ENCODE results near the gene NMT1.

NMT1 gene

GRCh38 chr17:45086391-45086790 lies 25.3 kb downstream of the NMT1 start:
- no peak for DNase-seq

- no peak for DNase-seq
Observed at GRCh38 chr17:45086865-45087503, 25.9 kb downstream of the NMT1 start.

GRCh38 chr17:45087504-45087975 lies 26.4 kb downstream of the NMT1 start:
- no peak for DNase-seq

- no peak for DNase-seq
Observed at GRCh38 chr17:45087978-45088377, 26.9 kb downstream of the NMT1 start.

GRCh38 chr17:45088741-45089140 lies 27.6 kb downstream of the NMT1 start:
- no peak for DNase-seq

GRCh38 chr17:45090711-45091110 lies 29.6 kb downstream of the NMT1 start:
- no peak for DNase-seq

- DNase-seq = no peak
Observed at GRCh38 chr17:45091778-45092425, 30.8 kb downstream of the NMT1 start.

GRCh38 chr17:45092911-45093430 lies 31.9 kb downstream of the NMT1 start:
- no peak for DNase-seq

- no peak for DNase-seq
Observed at GRCh38 chr17:45093444-45094110, 32.5 kb downstream of the NMT1 start.

- peak; percentile 15 for DNase-seq
Observed at GRCh38 chr17:45096141-45096540, 35.0 kb downstream of the NMT1 start.

- DNase-seq = no peak
Observed at GRCh38 chr17:45096926-45097325, 35.8 kb downstream of the NMT1 start.

- DNase-seq = no peak
Observed at GRCh38 chr17:45098081-45098868, 37.2 kb downstream of the NMT1 start.

GRCh38 chr17:45098869-45099616 lies 37.9 kb downstream of the NMT1 start:
- peak; percentile 75 for DNase-seq

GRCh38 chr17:45101546-45101882 lies 40.4 kb downstream of the NMT1 start:
- DNase-seq = no peak

- no peak for DNase-seq
Observed at GRCh38 chr17:45101883-45102811, 41.0 kb downstream of the NMT1 start.

- DNase-seq = no peak
Observed at GRCh38 chr17:45102856-45103255, 41.7 kb downstream of the NMT1 start.

GRCh38 chr17:45103269-45103795 lies 42.2 kb downstream of the NMT1 start:
- no peak for DNase-seq

- DNase-seq = no peak
Observed at GRCh38 chr17:45104029-45104428, 42.9 kb downstream of the NMT1 start.

- DNase-seq = no peak
Observed at GRCh38 chr17:45104497-45104896, 43.4 kb downstream of the NMT1 start.

- DNase-seq = no peak
Observed at GRCh38 chr17:45104907-45105624, 43.9 kb downstream of the NMT1 start.
